RWPE2 (cell line): ENCODE data around the gene PACSIN2.

Source experiments
- ATAC-seq: fragments of 200-7000 bp; cut with Tn5 transposase; 3 replicates; pipeline ENCODE4 v1.9.1; 2021; ENCODE audit warnings: low read depth
- DNase-seq: peaks from one replicate; pipeline ENCODE4 v3.0.0-alpha.2; 2020; ENCODE audit warnings: low spot score
- H3K27ac ChIP-seq: fragments of 450-650 bp; 2 replicates; pipeline ENCODE4 v1.5.1; 2017; ENCODE audit warnings: mild to moderate bottlenecking; ENCODE audit not compliant: poor library complexity, severe bottlenecking
- H3K27me3 ChIP-seq: fragments of 250-450 bp; sonication (Bioruptor Pico); 2 replicates; pipeline ENCODE4 v1.5.1; 2021; ENCODE audit warnings: mild to moderate bottlenecking, moderate library complexity; ENCODE audit not compliant: insufficient read depth, poor library complexity, severe bottlenecking
- H3K36me3 ChIP-seq: fragments of 250-450 bp; sonication (Bioruptor Pico); 2 replicates; pipeline ENCODE4 v1.5.1; 2020; ENCODE audit warnings: low read depth, mild to moderate bottlenecking, moderate library complexity
- H3K4me1 ChIP-seq: fragments of 250-450 bp; sonication (Bioruptor Pico); 2 replicates; pipeline ENCODE4 v1.5.1; 2021; ENCODE audit warnings: mild to moderate bottlenecking, moderate library complexity; ENCODE audit not compliant: insufficient read depth, poor library complexity, severe bottlenecking
- H3K4me3 ChIP-seq: fragments of 250-450 bp; sonication (Bioruptor Pico); 2 replicates; pipeline ENCODE4 v1.5.1; 2021; ENCODE audit warnings: mild to moderate bottlenecking, moderate library complexity; ENCODE audit not compliant: severe bottlenecking
- H3K9me3 ChIP-seq: fragments of 250-450 bp; sonication (Bioruptor Pico); 2 replicates; pipeline ENCODE4 v1.5.1; 2021; ENCODE audit warnings: mild to moderate bottlenecking, moderate library complexity; ENCODE audit not compliant: severe bottlenecking
- TF ChIP-seq, protein P1 (sequence below): fragments of 450-650 bp; IDR thresholded peaks from one replicate; pipeline ENCODE4 v1.5.1; 2017; ENCODE audit warnings: mild to moderate bottlenecking, moderate library complexity; ENCODE audit not compliant: poor library complexity, severe bottlenecking

Gene PACSIN2

DNA sequence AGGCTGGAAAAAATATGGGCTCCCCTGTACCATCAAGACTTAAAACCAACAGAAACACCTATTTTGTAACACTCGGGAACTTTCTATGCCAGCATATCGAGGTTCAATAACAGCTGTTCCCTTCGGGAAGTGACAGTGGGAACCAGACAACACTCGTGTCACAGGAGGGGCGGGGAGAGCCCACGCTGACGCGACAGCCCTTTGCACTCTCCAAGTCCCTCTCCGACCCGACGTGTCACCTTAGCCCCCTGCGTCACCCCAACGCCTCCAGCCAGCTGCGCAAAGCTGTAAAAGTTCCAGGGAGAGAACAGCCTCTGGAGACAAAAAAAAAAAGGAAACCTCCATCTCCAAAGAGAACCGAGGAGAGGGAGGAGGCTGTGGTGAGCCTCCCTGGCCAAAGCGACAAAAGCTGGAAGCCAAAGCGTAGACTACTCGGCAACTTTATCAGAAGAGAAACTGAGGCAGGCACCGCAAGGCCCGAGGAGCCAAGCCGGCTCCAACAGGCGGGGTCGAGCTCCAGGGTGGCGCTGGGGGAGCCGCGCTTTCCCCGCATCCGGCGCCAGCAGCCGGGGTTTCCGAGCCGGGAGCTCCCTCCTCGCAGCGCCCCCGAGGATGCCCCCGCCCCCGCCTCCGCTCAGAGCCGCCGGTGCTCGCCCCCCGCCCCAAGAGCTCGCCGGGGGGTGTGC is 158.6 kb downstream of the PACSIN2 start:
- TF ChIP-seq, protein P1, sequence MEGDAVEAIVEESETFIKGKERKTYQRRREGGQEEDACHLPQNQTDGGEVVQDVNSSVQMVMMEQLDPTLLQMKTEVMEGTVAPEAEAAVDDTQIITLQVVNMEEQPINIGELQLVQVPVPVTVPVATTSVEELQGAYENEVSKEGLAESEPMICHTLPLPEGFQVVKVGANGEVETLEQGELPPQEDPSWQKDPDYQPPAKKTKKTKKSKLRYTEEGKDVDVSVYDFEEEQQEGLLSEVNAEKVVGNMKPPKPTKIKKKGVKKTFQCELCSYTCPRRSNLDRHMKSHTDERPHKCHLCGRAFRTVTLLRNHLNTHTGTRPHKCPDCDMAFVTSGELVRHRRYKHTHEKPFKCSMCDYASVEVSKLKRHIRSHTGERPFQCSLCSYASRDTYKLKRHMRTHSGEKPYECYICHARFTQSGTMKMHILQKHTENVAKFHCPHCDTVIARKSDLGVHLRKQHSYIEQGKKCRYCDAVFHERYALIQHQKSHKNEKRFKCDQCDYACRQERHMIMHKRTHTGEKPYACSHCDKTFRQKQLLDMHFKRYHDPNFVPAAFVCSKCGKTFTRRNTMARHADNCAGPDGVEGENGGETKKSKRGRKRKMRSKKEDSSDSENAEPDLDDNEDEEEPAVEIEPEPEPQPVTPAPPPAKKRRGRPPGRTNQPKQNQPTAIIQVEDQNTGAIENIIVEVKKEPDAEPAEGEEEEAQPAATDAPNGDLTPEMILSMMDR: no peak
- no peak for DNase-seq
- H3K4me3 ChIP-seq: peak overlapping the region; percentile 63
- H3K36me3 ChIP-seq: no peaks in the 10 kb centered on the region
- H3K27me3 ChIP-seq: no peaks in the 10 kb centered on the region
- peaks cover 12% of the 10 kb centered on the region for H3K4me1 ChIP-seq
- peak; percentile 4; the same call in 1 of the 3 replicates for ATAC-seq
- no peaks in the 10 kb centered on the region for H3K9me3 ChIP-seq
- peak overlapping the region; percentile 73 for H3K27ac ChIP-seq

DNA sequence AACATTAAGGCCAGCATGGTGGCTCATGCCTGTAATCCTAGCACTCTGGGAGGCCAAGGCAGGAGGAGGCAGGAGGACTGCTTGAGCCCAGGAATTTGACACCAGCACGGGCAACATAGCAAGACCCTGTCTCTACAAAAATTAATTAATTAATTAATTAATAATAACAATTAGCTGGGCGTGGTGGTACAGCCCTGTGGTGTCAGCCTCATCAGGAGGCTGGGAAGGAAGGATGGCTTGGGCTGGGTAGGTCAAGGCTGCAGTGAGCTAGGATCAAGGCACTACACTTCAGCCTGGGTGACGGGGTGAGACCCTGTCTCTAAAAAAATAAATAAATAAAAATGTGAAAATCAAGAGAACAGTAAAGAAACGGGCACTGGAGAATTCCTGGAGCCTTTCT is 159.2 kb downstream of the PACSIN2 start:
- H3K4me3 ChIP-seq: peak overlapping the region; percentile 63
- no peaks in the 10 kb centered on the region for H3K27me3 ChIP-seq
- ATAC-seq (no peak), DNase-seq (no peak)
- H3K9me3 ChIP-seq: no peaks in the 10 kb centered on the region
- peak overlapping the region; percentile 73 for H3K27ac ChIP-seq
- no peaks in the 10 kb centered on the region for H3K36me3 ChIP-seq
- peaks cover 12% of the 10 kb centered on the region for H3K4me1 ChIP-seq
- TF ChIP-seq, protein P1: no peak

DNA sequence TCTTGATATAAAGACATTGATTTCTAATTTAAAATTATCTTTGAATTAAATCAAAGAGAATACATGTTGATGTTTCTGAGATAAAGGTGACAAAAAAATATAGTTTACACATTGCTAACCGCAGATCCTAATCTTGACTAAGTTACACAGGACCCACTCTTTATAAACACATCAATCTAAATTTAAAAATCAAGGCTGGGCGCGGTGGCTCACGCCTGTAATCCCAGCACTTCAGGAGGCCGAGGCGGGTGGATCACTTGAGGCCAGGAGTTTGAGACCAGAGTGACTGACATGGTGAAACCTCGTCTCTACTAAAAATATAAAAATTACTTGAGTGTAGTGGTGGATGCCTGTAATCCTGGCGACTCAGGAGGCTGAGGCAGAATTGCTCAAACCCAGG is 159.7 kb downstream of the PACSIN2 start:
- ATAC-seq (no peak), DNase-seq (no peak)
- Histone ChIP-seq H3K4me1 (peaks cover 12% of the 10 kb centered on the region), H3K36me3 (no peaks in the 10 kb centered on the region), H3K27me3 (no peaks in the 10 kb centered on the region), H3K9me3 (no peaks in the 10 kb centered on the region), H3K27ac (no peak overlapping the region), H3K4me3 (no peak overlapping the region)
- TF ChIP-seq, protein P1: no peak

DNA sequence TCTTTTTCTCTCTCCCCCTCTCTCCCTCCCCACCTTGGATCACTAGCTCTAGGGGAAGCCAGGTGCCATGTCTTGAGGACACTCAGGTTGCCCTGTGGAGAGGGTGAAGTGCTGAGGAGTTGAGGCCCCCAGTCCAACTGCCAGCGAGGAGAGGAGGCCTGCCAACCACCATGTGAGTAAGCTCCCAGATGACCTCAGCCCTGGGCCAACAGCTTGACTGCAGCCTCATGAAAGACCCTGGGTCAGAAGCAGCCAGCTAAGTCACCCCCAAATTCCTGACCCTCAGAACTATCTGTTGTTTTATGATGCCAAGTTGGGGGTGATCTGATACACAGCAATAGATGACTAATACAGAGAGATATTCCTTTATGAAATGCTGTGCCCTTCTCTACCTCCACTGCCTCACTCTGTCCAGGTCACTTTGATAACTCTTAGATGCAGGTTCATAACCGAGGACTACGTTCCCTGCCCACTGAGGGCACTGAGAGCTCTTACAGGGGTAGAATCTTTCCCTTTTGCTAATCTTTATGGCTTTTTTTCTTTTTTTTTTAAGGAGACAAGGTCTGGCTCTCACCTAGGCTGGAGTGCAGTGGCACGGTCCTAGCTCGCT is 165.9 kb downstream of the PACSIN2 start:
- TF ChIP-seq, protein P1: no peak
- H3K36me3 ChIP-seq: peaks cover 14% of the 10 kb centered on the region
- no peak overlapping the region for H3K4me3 ChIP-seq
- peaks cover 10% of the 10 kb centered on the region for H3K4me1 ChIP-seq
- no peak for DNase-seq
- no peaks in the 10 kb centered on the region for H3K9me3 ChIP-seq
- ATAC-seq: no peak
- no peaks in the 10 kb centered on the region for H3K27me3 ChIP-seq
- no peak overlapping the region for H3K27ac ChIP-seq

DNA sequence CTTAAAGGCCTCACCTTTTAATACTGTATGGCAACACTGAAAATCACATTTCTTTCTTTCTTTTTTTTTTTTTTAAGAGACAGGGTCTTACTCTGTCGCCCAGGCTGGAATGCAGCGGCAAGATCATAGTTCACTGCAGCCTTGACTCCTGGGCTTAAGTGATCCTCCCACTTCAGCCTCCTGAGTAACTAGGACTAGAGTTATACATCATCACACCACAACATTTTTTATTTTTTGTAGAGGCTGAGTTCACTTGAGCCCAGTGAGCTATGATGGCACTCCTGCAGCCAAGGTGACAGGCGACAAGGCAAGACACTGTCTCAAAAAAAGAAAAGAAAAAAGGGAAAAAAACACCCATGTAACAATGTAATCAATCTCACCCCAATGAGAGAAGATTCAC is 167.8 kb downstream of the PACSIN2 start:
- ATAC-seq: no peak
- peak; percentile 2 for DNase-seq
- Histone ChIP-seq H3K27me3 (no peaks in the 10 kb centered on the region), H3K27ac (no peak overlapping the region), H3K4me3 (no peak overlapping the region), H3K36me3 (peaks cover 14% of the 10 kb centered on the region), H3K4me1 (peaks cover 21% of the 10 kb centered on the region), H3K9me3 (no peaks in the 10 kb centered on the region)
- TF ChIP-seq, protein P1: no peak
